NCI-H2029 treated with DMSO at 0.1 percent for 48 hours (cell line): ENCODE results near the gene NRSN2.
"Not testable (repeated sequence)": the region's sequence is repeated elsewhere in the genome, so short reads cannot be mapped to it uniquely, and the experiment has no call there.

ENCODE experiments used
- DNase-seq: peaks from one replicate; lab custom pipeline; 2025; lab: John Stamatoyannopoulos, UW

NRSN2 gene

GRCh38 chr20:375265-375889 is 28.5 kb downstream of the NRSN2 start:
- DNase-seq: no peak

GRCh38 chr20:376089-376488 is 29.2 kb downstream of the NRSN2 start:
- DNase-seq: no peak

- DNase-seq: no peak
These were observed 29.8 kb downstream of the NRSN2 start for GRCh38 chr20:376750-377149.

- DNase-seq: not testable (repeated sequence)
These were observed 30.7 kb downstream of the NRSN2 start for GRCh38 chr20:377578-377977.

- DNase-seq: no peak
These were observed 32.0 kb downstream of the NRSN2 start for GRCh38 chr20:378961-379336.

- DNase-seq: no peak
These were observed 34.1 kb downstream of the NRSN2 start for GRCh38 chr20:380763-381580.

- no peak for DNase-seq
These were observed 34.8 kb downstream of the NRSN2 start for GRCh38 chr20:381581-382290.

- no peak for DNase-seq
These were observed 35.6 kb downstream of the NRSN2 start for GRCh38 chr20:382291-383115.

GRCh38 chr20:383889-384288 is 37.0 kb downstream of the NRSN2 start:
- DNase-seq: no peak

GRCh38 chr20:384723-385122 is 37.8 kb downstream of the NRSN2 start:
- no peak for DNase-seq

GRCh38 chr20:385448-385847 is 38.5 kb downstream of the NRSN2 start:
- no peak for DNase-seq

GRCh38 chr20:386634-387033 is 39.7 kb downstream of the NRSN2 start:
- not testable (repeated sequence) for DNase-seq

- no peak for DNase-seq
These were observed 40.6 kb downstream of the NRSN2 start for GRCh38 chr20:387520-387919.

- DNase-seq: no peak
These were observed 41.4 kb downstream of the NRSN2 start for GRCh38 chr20:388034-388994.

GRCh38 chr20:389220-389619 is 42.3 kb downstream of the NRSN2 start:
- DNase-seq: no peak

GRCh38 chr20:391041-391711 is 44.3 kb downstream of the NRSN2 start:
- DNase-seq: no peak

GRCh38 chr20:393296-393695 is 46.4 kb downstream of the NRSN2 start:
- not testable (repeated sequence) for DNase-seq

GRCh38 chr20:396252-396618 is 49.3 kb downstream of the NRSN2 start:
- DNase-seq: no peak

GRCh38 chr20:396619-397431 is 49.9 kb downstream of the NRSN2 start:
- no peak for DNase-seq
